ENCODE data around the gene PANK4.

The PANK4 gene

GRCh38 chr1:2483970-2484369 lies 42.4 kb downstream of the PANK4 start:
- Histone ChIP-seq H3K27ac (ENCODE audit: low read depth, low read length) (no peak overlapping the region), H3K4me3 (ENCODE audit: insufficient read depth, low read length, poor library complexity, severe bottlenecking) (no peak overlapping the region), H3K9me3 (ENCODE audit: insufficient read depth, low read length) (no peaks in the 10 kb centered on the region), H3F3A (ENCODE audit: insufficient read depth) (no peaks in the 10 kb centered on the region), H3K27me3 (ENCODE audit: low read length) (no peaks in the 10 kb centered on the region), H3K36me3 (ENCODE audit: low read length) (no peaks in the 10 kb centered on the region), H2AFZ (ENCODE audit: low read depth, low read length, severe bottlenecking) (no peak overlapping the region), H3K9me2 (replicated peaks; ENCODE audit: insufficient read depth, low read length) (no peaks in the 10 kb centered on the region), H3K9ac (ENCODE audit: low read length) (no peak overlapping the region), H3K79me2 (ENCODE audit: insufficient read depth, low read length) (no peaks in the 10 kb centered on the region), H4K20me1 (ENCODE audit: low read depth, low read length) (no peaks in the 10 kb centered on the region), H3K4me2 (ENCODE audit: low read depth, low read length, poor library complexity, severe bottlenecking) (no peak overlapping the region)
- TF ChIP-seq, protein P1, sequence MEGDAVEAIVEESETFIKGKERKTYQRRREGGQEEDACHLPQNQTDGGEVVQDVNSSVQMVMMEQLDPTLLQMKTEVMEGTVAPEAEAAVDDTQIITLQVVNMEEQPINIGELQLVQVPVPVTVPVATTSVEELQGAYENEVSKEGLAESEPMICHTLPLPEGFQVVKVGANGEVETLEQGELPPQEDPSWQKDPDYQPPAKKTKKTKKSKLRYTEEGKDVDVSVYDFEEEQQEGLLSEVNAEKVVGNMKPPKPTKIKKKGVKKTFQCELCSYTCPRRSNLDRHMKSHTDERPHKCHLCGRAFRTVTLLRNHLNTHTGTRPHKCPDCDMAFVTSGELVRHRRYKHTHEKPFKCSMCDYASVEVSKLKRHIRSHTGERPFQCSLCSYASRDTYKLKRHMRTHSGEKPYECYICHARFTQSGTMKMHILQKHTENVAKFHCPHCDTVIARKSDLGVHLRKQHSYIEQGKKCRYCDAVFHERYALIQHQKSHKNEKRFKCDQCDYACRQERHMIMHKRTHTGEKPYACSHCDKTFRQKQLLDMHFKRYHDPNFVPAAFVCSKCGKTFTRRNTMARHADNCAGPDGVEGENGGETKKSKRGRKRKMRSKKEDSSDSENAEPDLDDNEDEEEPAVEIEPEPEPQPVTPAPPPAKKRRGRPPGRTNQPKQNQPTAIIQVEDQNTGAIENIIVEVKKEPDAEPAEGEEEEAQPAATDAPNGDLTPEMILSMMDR (IDR thresholded peaks at IDR 0.05; ENCODE audit: insufficient read depth, low read length, poor library complexity, severe bottlenecking), result no peak
- TF ChIP-seq EZH2phosphoT487 (conservative IDR thresholded peaks at IDR 0.05; ENCODE audit: low read length), result no peak

DNA sequence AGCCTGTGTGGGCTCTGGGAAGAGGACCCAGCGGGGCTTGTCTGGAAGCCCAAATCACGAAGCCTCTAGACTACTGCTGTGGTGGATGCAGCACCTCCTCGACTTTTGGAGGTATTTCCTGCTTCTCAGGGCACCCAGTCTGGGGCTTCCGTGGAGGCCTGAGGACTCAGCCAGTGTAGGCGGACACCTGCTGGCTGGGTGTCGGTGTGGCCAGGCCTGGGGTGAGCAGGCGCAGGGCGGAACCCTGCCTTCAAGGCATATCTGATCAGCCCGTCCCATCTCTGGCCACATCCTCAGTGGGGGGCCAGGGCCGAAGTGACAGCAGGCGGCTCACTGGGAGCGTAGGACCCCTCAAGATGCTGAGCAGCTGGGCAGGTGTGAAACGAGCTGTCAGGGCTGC lies 43.4 kb downstream of the PANK4 start:
- Histone ChIP-seq H3F3A (ENCODE audit: insufficient read depth) (no peaks in the 10 kb centered on the region), H3K27ac (ENCODE audit: low read depth, low read length) (no peak overlapping the region), H3K9me2 (replicated peaks; ENCODE audit: insufficient read depth, low read length) (no peaks in the 10 kb centered on the region), H3K27me3 (ENCODE audit: low read length) (no peaks in the 10 kb centered on the region), H3K79me2 (ENCODE audit: insufficient read depth, low read length) (no peaks in the 10 kb centered on the region), H3K9ac (ENCODE audit: low read length) (no peak overlapping the region), H3K4me2 (ENCODE audit: low read depth, low read length, poor library complexity, severe bottlenecking) (no peak overlapping the region), H3K4me3 (ENCODE audit: insufficient read depth, low read length, poor library complexity, severe bottlenecking) (no peak overlapping the region), H4K20me1 (ENCODE audit: low read depth, low read length) (no peaks in the 10 kb centered on the region), H2AFZ (ENCODE audit: low read depth, low read length, severe bottlenecking) (no peak overlapping the region), H3K36me3 (ENCODE audit: low read length) (no peaks in the 10 kb centered on the region), H3K9me3 (ENCODE audit: insufficient read depth, low read length) (no peaks in the 10 kb centered on the region)
- no peak for TF ChIP-seq EZH2phosphoT487 (conservative IDR thresholded peaks at IDR 0.05; ENCODE audit: low read length)
- TF ChIP-seq, protein P1 (IDR thresholded peaks at IDR 0.05; ENCODE audit: insufficient read depth, low read length, poor library complexity, severe bottlenecking), result no peak

DNA sequence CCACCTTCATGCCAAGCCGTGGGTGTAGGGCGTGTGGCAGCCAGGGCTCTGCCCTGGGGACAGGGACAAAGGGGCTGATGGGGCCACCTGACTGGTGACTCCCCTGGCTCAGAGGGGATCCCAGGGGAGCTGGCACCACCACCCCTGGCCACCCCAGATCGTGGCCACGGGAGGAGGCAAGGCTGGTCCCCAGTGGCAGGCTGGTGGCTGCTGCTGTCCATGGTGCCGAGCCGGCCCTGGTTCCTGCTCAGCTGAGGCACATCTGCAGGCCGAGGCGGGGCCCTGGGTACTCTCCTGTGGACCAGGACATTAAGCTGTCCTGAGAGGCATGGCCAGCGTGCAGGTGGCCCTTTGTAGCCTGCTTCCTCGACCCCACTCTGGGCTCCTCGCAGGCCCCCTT lies 43.8 kb downstream of the PANK4 start:
- Histone ChIP-seq H3K4me2 (ENCODE audit: low read depth, low read length, poor library complexity, severe bottlenecking) (no peak overlapping the region), H3K27me3 (ENCODE audit: low read length) (no peaks in the 10 kb centered on the region), H4K20me1 (ENCODE audit: low read depth, low read length) (no peaks in the 10 kb centered on the region), H3K79me2 (ENCODE audit: insufficient read depth, low read length) (no peaks in the 10 kb centered on the region), H3K36me3 (ENCODE audit: low read length) (no peaks in the 10 kb centered on the region), H3K27ac (ENCODE audit: low read depth, low read length) (no peak overlapping the region), H3F3A (ENCODE audit: insufficient read depth) (no peaks in the 10 kb centered on the region), H3K9me3 (ENCODE audit: insufficient read depth, low read length) (no peaks in the 10 kb centered on the region), H2AFZ (ENCODE audit: low read depth, low read length, severe bottlenecking) (no peak overlapping the region), H3K9me2 (replicated peaks; ENCODE audit: insufficient read depth, low read length) (no peaks in the 10 kb centered on the region), H3K4me3 (ENCODE audit: insufficient read depth, low read length, poor library complexity, severe bottlenecking) (no peak overlapping the region), H3K9ac (ENCODE audit: low read length) (no peak overlapping the region)
- no peak for TF ChIP-seq EZH2phosphoT487 (conservative IDR thresholded peaks at IDR 0.05; ENCODE audit: low read length)
- TF ChIP-seq, protein P1 (IDR thresholded peaks at IDR 0.05; ENCODE audit: insufficient read depth, low read length, poor library complexity, severe bottlenecking), result no peak
